T-helper 2 cell (primary cell): ENCODE measurements around the gene LYVE1.

Experiments
- DNase-seq, 5 experiments: peaks; one replicate each; pipeline versions ENCODE4 v3.0.0 to v3.0.0-alpha.2; 2012 to 2022

The LYVE1 gene

DNA sequence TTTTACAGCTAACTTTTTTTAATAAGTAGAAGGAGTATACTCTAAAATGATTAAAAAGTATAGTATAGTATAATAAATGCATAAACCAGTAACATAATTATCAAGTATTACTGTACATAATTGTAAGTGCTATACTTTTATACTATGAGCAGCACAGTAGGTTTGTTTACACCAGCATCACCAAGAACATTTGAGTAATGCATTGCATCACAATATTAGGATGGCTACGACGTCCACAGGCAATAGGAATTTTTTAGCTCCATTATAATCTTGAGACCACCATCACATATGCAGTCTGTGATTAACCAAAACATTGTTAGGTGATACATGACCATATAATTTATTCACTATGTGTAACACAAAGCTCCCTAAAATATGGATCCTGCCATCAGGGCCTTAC lies 47.9 kb downstream of the LYVE1 start:
- DNase-seq = no peak

DNA sequence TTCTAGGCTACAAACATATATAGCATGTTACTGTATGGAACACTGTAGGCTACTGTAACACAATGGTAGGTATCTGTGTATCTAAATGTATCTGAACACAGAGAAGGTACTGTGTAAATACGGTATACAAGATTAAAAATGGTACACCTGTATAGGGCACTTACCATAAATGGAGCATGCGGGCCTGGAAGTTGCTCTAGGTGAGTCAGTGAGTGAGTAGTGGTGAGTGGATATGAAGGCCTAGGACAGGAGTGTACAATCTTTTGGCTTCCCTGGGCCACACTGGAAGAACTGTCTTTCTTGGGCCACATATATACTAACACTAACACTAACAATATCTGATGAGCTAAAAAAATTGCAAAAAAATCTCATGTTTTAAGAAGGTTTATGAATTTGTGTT lies 48.8 kb downstream of the LYVE1 start:
- no peak for DNase-seq

GRCh38 chr11:10518891-10519290 lies 49.6 kb downstream of the LYVE1 start:
- DNase-seq = no peak

DNA sequence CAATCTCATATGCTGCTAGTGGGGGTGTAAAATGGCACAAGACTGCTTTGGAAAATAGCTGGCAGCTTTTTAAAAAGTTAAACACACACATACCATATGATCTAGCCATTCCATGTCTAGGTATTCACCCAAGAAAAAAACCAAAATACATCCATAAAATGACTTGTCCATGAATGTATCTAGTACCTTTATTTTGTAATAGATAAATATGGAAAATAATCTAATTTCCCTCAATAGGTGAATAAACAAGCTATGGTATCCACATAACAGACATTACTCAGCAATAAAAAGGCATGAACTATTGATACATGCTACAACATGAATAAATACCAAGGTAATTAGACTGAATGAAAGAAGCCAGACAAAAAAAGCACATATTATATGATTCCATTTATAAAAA lies 50.3 kb downstream of the LYVE1 start:
- DNase-seq = no peak

DNA sequence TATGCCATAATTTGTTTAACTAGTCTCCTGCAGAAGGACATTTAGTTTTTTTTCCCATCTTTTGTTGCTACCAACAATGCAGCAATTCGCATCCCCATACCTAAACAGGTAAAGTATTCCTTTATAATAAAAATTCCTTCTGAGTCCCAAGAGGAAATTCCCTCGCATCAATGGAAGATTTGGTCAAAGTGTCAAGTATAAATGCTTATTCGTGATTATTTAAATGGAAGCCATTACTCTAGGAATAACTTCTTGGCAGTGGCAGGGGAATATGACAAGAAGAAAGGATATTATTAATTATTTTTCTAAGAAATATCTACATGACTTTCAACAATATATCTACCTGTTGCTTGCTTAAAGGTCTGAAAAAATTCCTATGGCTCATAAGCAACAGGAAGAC lies 53.0 kb downstream of the LYVE1 start:
- DNase-seq = no peak

DNA sequence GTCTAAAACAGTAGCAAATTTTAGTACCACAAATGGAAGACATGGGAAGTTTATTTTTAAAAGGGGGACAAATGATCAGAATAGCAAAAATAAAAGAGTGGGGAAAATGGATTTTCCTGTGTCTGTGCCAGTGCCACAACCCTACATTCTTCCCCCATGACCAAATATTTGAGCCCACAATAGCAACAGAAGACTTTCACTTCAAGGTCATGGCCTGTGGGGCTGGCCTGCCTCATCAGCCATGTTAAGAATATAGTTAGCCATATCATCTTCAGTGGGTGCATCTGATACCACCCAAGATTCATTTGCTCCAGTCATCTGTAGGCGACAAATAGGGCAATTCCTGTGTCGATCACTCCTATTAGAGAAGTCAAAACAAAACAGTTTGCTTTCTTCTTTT lies 53.8 kb downstream of the LYVE1 start:
- DNase-seq = no peak

GRCh38 chr11:10514202-10514601 lies 54.3 kb downstream of the LYVE1 start:
- DNase-seq = no peak

DNA sequence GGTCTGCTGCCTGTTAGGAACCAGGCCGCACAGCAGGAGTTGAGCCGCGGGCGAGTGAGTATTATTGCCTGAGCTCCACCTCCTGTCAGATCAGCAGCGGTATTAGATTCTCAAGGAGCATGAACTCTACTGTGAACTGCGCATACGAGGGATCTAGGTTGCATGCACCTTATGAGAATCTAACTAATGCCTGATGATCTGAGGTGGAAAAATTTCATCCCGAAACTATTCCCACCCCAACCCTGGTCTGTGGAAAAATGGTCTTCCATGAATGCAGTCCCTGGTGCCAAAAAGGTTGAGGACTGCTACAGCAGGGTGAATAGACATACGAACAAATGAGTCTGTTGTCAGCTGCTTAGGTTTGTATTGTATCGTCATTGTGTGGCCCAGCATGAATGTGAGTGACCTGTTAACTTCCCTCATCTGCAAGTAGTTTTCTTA lies 57.3 kb downstream of the LYVE1 start:
- no peak for DNase-seq
